ENCODE data around the gene VGF.

GRCh38 chr7:101211501-101211900 lies 46.1 kb upstream of the VGF start:
- no peak for TF ChIP-seq TCF7L2 (IDR thresholded peaks at IDR 0.05; ENCODE audit: borderline replicate concordance, low read depth, low read length)
- TF ChIP-seq CTCF (tag by site-specific recombination; IDR thresholded peaks at IDR 0.05) = no peak
- no peak for TF ChIP-seq ZNF239 (tag by site-specific recombination; IDR thresholded peaks at IDR 0.05)
- TF ChIP-seq ZSCAN5A (tag by site-specific recombination; IDR thresholded peaks at IDR 0.05) = no peak
- TF ChIP-seq ZNF645 (tag by site-specific recombination; IDR thresholded peaks at IDR 0.05) = no peak
- no peak for TF ChIP-seq ZNF776 (tag by site-specific recombination; IDR thresholded peaks at IDR 0.05; ENCODE audit: borderline replicate concordance)
- no peak for TF ChIP-seq ZBTB49 (tag by site-specific recombination; IDR thresholded peaks at IDR 0.05; ENCODE audit: low read depth)
- TF ChIP-seq ZNF280C (tag by site-specific recombination; IDR thresholded peaks at IDR 0.05) = no peak
- no peak for TF ChIP-seq ZBTB6 (tag by site-specific recombination; IDR thresholded peaks at IDR 0.05)
- TF ChIP-seq ZNF274 (IDR thresholded peaks at IDR 0.05; ENCODE audit: low read length) = no peak
- TF ChIP-seq ZNF274 (tag by site-specific recombination; IDR thresholded peaks at IDR 0.05; ENCODE audit: borderline replicate concordance) = no peak
- no peak for TF ChIP-seq ZBTB8A (tag by site-specific recombination; IDR thresholded peaks at IDR 0.05)
- no peak for TF ChIP-seq REST (tag by site-specific recombination; IDR thresholded peaks at IDR 0.05)
- TF ChIP-seq ZBTB21 (tag by site-specific recombination; IDR thresholded peaks at IDR 0.05) = no peak
- TF ChIP-seq ZNF544 (tag by site-specific recombination; IDR thresholded peaks at IDR 0.05) = no peak

All from HEK293 (cell line).